NT2/D1 (cell line): ENCODE results near the gene PEX3.

Experiments used
- SUZ12 ChIP-seq: IDR thresholded peaks from 2 replicates; pipeline ENCODE4 v1.6.1; 2011; ENCODE audit not compliant: insufficient read length, insufficient read depth; ENCODE audit errors: extremely low read depth
- YY1 ChIP-seq: IDR thresholded peaks from 2 replicates; pipeline ENCODE4 v1.6.1; 2011; ENCODE audit not compliant: insufficient read length, insufficient read depth
- ZNF274 ChIP-seq: IDR thresholded peaks from 2 replicates; pipeline ENCODE4 v1.6.1; 2011; ENCODE audit warnings: mild to moderate bottlenecking, low read depth, low read length

- TF ChIP-seq SUZ12: no peak
- no peak for TF ChIP-seq YY1
- TF ChIP-seq ZNF274: no peak
Observed at GRCh38 chr6:143408787-143409162, 41.8 kb upstream of the PEX3 start.
